Measurements from ENCODE around the gene SLC29A2.
"Not testable (repeated sequence)": the region's sequence is repeated elsewhere in the genome, so short reads cannot be mapped to it uniquely, and the experiment has no call there.

SLC29A2 gene

DNA sequence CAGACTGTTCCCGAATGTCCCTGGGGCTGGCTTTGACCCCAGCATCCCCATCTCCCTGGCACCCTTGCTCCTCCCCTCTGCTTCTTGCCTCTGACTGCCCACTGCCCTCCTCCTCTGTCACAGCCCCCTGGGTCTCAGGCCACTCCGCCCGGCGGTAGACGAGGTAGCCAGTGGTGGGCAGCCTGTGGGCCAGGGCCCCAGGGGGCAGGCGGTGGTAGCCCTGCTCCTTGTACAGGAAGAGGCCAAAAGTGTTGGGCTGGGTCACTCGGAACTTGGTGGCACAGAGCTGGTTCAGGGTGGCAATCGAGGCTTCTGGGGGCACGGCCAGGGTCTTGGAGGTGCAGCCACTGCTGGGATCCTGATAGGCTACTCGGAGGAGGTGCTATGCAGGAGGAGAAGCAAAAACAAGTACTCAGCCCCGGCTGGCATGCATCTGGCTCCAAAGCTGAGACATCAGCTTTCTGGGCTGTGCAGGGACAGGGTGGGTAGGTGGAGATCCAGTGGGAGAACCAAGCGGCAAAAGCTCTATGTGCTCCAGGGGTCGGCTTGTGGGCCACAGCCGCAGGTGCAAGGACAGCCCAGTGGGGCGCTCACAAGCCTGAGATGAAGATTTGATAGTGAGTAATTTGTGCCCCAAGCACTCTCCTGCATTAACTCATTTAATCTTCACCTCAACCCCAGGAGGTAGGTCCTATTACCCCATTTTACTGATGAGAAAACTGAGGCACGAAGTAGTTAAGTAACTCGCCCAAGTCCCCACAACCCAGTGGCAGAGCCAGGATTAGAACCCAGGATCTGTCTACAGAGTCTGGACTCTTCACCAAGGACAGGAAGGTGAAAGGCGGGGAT, 39.0 kb downstream of the SLC29A2 start:
- DNase-seq = no peak

DNA sequence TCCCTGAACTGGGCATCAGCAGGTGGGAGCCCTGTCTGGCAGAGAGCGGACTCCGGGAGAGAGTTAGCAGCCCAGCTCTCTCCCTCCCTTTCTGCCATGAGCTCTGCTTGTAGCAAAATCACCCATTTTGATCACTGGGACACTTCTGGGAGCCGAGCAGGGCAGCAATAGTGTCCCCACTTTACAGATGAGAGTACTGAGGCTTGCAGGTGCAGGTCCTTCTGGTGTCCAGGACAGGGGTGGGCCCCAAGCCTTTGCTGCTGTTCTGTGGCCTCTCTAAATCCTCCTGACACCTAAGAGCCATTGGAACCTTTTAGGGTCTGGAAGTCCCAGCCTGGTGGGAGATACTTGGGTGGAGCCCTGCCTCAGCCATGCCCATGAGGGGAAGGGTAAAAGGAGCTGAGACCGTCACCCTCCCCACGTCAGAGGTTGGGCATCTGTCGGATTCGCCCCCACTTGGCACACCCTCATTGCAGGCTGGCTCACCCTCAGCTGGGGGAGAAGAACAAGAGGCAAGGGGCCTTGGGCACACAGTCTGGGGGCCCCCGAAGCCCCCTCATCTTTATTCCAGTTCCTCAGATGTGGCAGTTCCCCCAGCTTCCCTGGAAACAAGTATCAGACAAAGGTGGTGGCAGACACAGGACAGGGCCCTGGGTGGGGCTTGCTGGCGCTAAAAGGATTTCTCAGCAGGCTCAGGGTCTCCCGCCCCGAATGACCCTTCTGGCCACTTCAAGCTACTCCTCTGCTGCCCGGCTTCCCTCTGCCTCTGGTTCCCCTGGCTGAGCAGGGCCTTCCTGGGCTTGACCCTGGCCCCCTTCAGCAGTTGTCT, 39.8 kb downstream of the SLC29A2 start:
- no peak for DNase-seq

DNA sequence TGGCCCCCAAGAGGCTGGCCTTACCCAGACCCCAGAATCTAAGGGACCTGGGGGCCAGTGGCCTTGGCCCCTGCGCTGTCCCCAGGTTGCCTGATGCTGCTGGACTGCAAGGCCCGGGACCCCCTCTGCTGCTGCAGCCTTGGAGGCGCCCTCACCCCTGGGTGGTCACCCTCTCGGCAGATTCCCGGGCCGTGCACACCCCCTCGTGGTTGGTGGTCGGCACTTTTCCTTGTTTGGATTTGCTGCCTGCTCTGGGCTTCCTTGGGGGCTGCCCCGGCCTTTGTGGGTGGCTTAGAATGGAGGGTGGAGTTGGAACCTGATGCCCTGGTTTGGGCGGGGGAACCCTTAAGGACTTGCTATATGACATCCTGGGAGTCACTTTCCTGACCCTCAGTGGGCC, 40.6 kb downstream of the SLC29A2 start:
- DNase-seq = no peak

DNA sequence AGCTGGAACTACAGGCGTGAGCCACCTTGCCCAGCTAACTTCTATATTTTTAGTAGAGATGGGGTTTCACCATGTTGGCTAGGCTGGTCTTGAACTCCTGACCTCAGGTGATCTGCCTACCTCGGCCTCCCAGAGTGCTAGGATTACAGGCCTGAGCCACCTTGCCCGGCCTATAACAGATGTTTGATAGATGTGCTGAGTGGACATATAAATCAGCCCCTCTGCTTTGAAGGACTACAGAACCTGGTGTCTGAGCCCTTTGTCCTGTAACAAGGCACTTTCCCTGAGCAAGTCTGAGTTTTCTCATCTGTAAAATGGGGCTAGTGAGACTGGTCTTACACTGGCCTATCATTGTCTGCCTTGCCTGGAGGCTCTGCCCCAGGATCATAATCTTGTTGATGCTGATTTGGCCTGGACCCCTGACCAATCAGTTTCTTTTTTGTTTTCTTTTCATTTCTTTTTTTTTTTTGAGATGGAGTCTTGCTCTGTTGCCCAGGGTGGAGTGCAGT, 42.3 kb downstream of the SLC29A2 start:
- DNase-seq = peak; percentile 5

DNA sequence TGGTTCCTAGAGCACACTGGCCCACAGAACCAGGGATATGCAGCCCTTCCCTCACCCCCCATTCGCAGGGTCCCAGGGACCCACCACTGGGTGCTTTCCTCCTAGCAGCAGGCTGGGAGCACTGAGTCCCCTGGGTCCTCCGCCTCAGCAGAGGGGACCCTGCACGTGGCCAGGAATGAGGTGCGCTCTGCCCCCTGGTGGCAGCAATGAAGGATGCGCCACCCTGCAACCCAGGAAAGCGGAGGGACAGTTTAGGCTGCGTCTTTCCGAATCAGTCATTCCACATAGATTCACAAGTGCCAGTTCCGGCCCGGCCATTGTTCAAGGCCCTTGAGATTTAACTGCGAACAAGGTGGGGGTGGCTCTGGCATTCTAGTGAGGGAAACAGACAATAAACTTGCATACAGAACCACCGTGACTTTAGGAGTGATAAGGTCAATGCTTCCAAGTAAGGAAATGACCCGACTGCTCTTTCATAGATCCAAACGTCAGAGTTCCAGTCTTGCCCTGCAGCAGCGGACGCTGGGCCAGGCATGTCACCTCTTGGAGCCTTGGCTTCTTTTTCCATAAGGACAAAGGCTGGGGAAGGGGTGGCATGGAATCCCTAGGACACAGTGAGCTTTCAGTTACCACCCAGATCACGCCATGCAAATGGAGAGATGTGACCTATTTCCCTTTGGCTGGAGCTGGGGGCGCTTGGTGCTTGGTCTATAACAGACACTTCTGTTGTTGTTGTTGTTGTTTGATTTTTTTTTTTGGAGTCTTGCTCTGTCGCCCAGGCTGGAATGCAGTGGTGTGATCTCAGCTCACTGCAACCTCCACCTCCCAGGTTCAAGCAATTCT, 43.0 kb downstream of the SLC29A2 start:
- DNase-seq = peak; percentile 75

DNA sequence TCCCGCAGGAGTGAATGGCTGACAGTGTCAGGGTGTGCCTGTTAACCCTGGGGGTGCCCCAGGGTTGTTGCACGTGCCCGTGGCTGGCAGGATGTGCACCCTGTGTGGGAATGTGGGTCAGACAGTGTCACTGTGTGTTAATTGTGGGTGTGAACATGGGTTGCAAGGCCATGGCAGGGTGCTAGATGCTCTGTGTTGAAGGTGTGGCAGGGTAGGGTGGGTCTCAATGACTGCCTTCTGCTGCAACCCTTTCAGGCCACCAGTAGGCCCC, 43.6 kb downstream of the SLC29A2 start:
- DNase-seq = peak; percentile 9

DNA sequence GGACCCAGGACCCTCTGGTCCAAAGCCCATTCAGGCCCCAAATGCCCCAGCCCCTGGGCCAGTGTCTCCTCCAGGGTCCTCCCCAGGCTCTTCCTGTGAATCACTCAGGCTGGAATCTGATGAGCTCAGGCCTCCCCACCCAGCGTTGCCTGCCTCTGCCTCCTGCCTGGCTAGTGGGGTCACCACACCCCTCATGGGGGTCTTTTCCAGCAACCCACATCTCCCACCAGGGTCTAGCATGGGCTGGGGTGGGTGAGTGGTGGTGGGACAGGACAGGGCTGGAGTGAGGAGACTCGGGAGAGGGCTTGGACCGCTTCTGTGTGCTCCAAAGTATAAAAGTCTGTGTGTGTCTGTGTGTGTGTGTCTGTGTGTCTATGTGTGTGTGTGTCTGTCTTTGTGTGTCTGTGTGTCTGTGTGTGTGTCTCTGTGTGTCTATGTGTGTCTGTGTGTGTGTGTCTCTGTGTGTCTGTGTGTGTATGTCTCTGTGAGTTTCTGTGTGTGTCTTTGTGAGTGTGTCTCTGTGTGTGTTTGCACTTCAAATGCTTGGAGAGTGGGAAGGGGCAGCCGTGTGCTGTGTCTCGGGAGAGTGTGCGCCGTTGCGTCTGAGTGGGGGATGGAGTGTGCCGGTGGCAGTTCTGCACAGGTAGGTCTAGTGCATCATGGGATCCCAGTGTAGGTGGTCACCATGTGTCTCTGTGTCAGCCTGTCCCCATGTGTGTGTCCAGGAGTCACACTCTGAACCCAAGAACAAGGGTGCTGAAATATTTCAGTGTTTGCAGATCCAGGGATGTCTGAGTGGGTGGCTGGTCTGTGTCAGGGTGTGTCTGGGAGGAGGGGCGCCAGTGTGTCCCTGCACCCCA, 44.2 kb downstream of the SLC29A2 start:
- peak; percentile 81 for DNase-seq

DNA sequence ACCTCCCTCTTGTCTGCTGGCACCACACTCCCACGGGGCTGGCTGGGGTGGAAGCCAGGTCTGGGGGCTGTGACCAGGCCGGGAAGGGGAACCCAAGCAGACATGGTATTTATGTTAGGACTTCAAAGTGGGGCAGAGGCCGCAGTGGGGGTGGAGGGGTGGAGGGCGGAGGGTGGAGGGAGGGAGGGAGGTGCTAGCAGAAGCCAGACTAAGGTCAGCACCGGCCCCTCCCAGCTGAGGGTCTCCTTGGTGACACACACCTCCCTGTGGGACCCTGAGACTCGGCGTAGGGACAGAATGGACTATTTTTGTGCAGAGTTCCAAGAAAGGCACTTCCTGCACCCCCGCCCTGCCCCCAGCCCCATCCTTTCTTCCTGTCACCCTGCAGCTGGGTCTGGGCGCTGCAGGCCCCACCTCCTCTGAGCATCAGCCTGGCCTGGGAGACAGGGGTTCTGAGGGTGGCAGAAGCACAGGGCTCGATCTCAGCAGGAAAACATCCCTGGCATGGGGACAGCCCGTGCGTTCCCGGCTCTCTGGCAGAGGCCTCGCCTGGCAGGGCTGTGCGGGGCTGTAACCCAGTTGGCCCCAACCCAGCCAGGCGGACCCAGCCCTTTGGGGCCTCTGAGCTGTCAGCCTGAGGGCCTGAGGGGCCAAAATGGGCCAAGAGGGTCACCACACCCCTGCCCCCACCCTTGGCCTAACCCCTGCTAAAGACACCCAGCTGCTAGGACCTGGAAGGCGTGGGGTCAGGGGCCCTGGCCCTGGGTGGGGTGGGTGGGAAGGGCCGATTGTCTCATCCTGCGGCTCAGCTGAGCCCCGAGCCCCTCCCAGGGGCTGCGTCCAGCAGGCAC, 45.1 kb downstream of the SLC29A2 start:
- DNase-seq = peak; percentile 59

DNA sequence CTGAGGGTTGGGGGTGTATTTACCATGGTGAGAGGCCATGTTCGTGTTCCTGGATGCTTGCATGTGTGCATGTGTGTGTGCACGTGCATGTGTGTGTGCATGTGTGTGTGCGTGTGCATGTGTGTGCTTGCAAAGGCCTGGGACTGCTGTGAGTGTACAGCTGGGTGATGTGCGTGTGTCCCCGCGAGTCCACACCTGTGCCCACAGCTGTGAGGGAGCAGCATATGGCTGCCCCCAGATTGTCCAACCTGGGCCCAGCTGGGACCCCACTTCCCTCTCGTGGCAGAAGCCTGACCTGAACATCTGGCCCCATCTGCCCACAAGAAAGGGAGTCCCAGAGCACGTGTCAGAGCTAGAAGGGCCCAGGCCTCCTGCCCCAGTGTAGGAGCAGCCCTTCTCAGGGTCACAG, 46.3 kb downstream of the SLC29A2 start:
- DNase-seq = peak; percentile 32

DNA sequence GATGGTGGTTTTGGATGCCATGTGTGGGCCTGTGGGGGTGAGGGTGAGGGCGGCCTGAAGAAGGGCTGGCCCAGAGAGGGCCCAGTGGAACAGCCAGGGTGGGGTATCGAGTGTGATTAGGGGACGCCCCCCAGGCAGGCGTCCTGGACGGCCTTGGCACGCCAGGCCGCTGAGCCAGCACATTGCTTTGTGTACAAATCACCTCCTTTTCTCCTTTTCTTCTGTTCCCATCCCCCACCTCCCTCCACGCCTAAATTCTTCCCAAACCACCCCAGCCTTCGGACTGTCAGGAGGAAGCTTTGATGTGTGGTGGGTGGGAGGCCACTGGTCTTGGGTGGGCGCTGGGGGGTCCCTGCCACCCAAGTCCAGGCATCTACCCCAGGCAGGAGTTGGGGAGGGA, 46.9 kb downstream of the SLC29A2 start:
- DNase-seq = peak; percentile 46

DNA sequence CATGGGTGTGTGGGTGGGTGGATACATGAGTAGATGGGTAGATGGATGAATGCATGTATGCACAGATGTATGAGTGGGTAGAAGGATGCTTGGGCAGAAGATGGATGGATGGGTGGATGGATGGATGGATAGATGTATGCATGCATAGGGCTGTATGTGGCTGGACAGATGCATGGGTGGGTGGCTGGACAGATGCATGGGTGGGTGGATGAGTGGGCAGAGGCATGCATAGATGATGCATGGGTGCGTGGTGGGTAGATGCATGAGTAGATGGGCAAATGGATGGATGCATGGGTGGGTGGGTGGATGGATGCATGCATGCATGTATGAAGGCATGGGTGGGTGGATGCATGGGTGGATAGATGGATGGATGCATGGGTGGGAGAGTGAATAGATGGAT, 47.9 kb downstream of the SLC29A2 start:
- no peak for DNase-seq

DNA sequence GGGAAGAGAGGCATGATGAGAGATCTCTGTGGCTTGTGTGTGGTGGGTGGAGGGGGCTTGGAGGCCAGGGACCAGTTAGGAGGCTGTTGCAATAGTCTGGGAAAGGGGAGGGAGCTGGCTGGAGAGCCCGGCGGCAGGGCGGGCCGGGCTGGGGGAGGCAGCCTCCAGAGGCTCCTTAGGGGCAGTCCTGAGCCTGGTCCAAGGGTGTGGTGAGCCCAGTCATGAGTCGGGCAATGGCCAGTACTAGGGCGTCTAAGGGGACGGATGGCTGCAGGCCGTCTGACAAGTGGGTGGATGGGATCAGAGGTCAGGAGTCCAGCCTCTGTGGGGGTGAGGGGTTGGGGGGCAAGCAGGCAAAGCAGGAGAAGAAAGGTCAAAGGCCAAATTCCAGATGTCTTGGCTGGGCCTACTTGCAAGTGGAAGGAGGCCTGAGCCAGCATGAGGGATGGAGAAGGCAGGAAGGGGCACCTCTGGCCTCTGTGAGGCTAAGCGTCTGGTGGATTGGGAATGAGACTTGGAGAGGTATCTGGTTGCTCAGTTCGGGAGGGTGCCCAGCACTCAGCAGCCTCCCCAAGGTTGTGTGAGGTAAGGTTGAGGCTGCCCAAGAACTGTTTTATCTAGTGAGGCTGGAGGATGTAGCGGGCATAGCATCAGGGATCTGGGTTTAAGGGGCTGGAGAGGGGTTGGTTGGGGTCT, 48.7 kb downstream of the SLC29A2 start:
- DNase-seq = peak; percentile 43

DNA sequence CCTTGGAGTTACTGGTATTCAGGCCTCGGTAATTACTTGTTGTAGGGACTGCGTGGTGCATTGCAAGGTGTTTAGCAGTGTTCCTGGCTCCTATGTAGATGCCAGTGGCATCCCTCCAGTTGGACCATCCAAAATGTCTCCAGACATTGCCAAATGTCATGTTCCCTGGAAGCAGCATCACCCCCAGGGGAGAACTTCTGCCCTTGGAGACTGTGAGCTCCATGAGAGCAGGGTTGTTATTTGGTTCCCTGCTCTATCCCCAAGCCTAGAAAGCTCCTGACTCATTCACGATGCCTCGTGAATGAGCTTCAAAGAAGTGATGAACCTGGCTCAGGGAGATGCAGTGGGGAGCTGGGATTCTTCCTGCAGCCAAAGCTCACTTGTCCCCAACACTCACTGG, 50.0 kb downstream of the SLC29A2 start:
- DNase-seq = no peak

DNA sequence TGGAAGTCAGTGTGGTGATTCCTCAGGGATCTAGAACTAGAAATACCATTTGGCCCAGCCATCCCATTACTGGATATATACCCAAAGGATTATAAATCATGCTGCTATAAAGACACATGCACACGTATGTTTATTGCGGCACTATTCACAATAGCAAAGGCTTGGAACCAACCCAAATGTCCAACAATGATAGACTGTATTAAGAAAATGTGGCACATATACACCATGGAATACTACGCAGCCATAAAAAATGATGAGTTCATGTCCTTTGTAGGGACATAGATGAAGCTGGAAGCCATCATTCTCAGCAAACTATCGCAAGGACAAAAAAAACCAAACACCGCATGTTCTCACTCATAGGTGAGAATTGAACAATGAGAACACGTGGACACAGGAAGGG, 50.8 kb downstream of the SLC29A2 start:
- DNase-seq = not testable (repeated sequence)

DNA sequence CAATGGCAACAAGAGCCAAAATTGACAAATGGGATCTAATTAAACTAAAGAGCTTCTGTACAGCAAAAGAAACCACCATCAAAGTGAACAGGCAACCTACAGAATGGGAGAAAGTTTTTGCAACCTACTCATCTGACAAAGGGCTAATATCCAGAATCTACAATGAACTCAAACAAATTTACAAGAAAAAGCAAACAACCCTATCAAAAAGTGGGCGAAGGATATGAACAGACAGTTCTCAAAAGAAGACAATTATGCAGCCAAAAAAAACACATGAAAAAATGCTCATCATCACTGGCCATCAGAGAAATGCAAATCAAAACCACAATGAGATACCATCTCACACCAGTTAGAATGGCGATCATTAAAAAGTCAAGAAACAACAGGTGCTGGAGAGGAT, 51.3 kb downstream of the SLC29A2 start:
- not testable (repeated sequence) for DNase-seq

DNA sequence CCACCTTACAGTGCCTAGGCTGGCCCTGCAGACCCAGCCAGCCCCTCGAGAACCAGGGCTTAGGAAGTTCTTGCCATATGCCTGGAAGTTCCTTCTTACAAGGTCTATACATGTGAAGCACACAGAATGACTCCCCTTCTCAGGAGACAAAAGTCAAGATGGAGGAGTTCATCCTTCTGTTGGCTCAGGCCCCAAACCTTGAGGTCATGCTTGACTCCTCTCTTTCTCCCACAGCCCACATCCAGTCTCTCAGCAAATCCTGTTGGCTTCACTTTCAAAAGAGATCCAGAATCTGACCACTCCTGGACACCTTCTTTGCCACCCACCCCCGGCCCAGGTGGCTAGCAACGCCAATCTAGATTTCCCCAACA, 53.0 kb downstream of the SLC29A2 start:
- no peak for DNase-seq

DNA sequence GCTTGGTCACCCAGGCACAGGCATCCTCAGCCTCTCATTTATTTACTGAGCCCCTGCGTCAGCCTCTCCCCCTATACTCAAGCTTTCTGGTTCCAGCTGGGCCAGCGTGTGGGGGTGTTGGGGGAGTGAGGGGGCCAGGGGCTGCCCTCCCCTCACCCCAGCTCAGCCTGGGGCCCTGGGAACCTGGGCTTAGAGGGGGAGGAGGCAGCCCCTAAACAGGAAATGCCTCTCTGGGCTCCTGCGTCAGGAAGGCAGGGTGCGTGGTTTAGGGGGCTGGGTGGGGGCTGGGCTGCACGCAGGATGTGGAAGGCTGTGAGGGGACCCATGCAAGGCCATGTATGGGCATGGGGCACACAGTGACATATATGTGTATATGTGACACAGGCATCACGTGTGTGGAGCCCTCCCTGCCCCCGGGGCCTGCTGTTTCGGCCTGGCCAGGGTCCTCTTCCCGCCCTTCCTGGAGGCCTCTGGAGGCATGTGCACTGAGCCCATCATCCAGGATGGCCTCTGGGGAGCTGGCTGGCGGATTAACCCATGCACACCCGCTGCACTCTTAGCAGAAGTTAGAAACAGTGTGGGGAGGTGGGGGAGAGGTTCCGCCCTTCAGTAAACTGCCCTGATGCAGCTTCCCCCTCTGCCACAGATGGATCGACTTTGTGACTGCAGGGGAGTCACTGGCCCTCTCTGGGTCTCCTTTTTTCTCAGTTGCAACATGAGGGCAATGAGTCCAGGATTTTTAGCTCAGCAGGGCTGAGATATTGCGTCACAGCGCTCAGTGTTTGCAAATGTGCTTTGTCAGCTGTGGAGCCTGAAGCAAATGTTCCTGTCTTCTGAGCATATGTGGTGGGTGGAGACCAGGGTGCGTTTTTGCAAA, 53.6 kb downstream of the SLC29A2 start:
- DNase-seq = peak; percentile 90

DNA sequence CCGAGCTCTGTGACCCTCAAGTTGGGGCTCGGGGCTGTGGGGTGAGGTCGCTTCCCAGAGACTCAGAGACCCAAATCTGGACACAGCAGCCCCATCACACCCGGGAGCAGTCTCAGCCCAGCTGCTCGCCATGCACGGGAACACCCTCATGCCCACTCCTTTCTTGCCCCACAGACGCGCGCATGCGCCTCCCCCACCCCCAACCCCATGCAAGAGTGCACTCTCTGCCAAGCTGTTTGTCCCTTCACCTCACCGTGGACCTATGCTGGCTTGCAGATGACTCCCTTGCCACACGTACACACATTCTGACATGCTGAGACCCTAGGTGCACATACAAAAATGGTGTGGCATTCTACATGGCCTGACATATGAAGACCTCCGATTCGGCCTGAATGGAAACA, 54.2 kb downstream of the SLC29A2 start:
- DNase-seq = peak; percentile 60

DNA sequence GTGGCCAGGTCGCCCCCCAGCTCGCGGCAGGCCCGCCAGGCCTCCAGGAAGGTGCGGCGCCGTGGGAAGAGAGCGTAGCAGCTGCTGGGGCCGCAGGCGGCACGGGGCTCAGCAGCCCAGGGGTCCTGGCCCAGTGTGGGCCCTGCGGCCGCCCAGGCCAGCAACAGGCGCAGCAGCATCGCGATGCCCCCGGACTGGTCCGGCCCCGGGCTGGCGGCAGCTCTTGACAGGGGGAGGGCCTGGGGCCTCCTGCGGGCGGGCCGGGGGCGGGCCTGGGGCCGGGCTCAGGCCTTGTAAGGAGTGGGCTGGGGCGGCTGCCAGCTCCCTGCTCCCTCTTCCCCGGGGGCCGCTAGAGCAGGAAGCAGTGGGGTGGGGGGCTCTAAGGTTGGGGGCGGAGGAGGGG, 54.7 kb downstream of the SLC29A2 start, which contains the start of gene CD248:
Gene CD248 (minus strand): TSS at position 196 of the 403 bp plus-strand sequence. CDS start 17 bp downstream, at position 179.
- peak; percentile 71 for DNase-seq
